Smooth muscle cell (in vitro differentiated cells): Measurements from ENCODE around the gene EPX. TPM values are rescaled to one million over a fixed set of nuclear protein-coding genes. Genes with fewer than 3 reads are reported as not detected.
"Not testable (repeated sequence)": the region's sequence is repeated elsewhere in the genome, so short reads cannot be mapped to it uniquely, and the experiment has no call there.

ENCODE experiments used
- DNase-seq: peaks from one replicate; lab custom pipeline; 2025; ENCODE audit not compliant: unreplicated experiment; lab: John Stamatoyannopoulos, UW
- H2AFZ ChIP-seq: fragments of 200-600 bp; sonication (generic); 2 replicates; pipeline ENCODE4 v1.6.0; 2016; ENCODE audit warnings: antibody characterized with exemption, low read depth, mild to moderate bottlenecking
- H3F3A ChIP-seq: fragments of 200-600 bp; sonication (generic); 2 replicates; pipeline ENCODE4 v1.6.0; 2017; ENCODE audit warnings: antibody characterized with exemption, low read depth
- H3K27ac ChIP-seq: fragments of 200-600 bp; sonication (generic); 2 replicates; pipeline ENCODE4 v1.5.1; 2016; ENCODE audit warnings: low read depth, mild to moderate bottlenecking
- H3K27me3 ChIP-seq: fragments of 200-600 bp; sonication (generic); 2 replicates; pipeline ENCODE4 v1.6.1; 2016; ENCODE audit warnings: low read depth, mild to moderate bottlenecking
- H3K36me3 ChIP-seq: fragments of 200-600 bp; sonication (generic); 2 replicates; pipeline ENCODE4 v1.5.1; 2016; ENCODE audit warnings: low read depth
- H3K4me1 ChIP-seq: fragments of 200-600 bp; sonication (generic); 2 replicates; pipeline ENCODE4 v1.5.1; 2016; ENCODE audit warnings: low read depth
- H3K4me2 ChIP-seq: fragments of 200-600 bp; sonication (generic); 2 replicates; pipeline ENCODE4 v1.6.0; 2016; ENCODE audit warnings: mild to moderate bottlenecking
- H3K4me3 ChIP-seq: fragments of 200-600 bp; sonication (generic); 2 replicates; pipeline ENCODE4 v1.5.1; 2016; ENCODE audit warnings: mild to moderate bottlenecking
- H3K79me2 ChIP-seq: fragments of 200-600 bp; sonication (generic); 2 replicates; pipeline ENCODE4 v1.6.0; 2016; ENCODE audit warnings: low read depth, mild to moderate bottlenecking
- H3K9ac ChIP-seq: fragments of 200-600 bp; sonication (generic); 2 replicates; pipeline ENCODE4 v1.6.0; 2016; ENCODE audit warnings: low read depth
- H3K9me3 ChIP-seq: fragments of 200-600 bp; sonication (generic); replicated peaks from 2 replicates; pipeline ENCODE4 v1.5.1; 2016; ENCODE audit warnings: low read depth
- H4K20me1 ChIP-seq: fragments of 200-600 bp; sonication (generic); 2 replicates; pipeline ENCODE4 v1.6.0; 2016; ENCODE audit warnings: low read depth
- WGBS: methylation state at CpG from one replicate; pipeline ENCODE4 v1.1.7; 2016; ENCODE audit warnings: low lambda C conversion rate; 5-methylcytosine and 5-hydroxymethylcytosine counted together
- polyA plus RNA-seq: library from polyadenylated mRNA; unstranded; fragments of >200 nt; fragmentation: Nextera tagmentation; extraction: Ambion mirVana; gene quantifications from 2 replicates; pipeline ENCODE4 v1.2.1, GENCODE V29; 2016
- total RNA-seq: library from RNA; depleted of rRNA; stranded (reverse); fragments of >200 nt; gene quantifications from 2 replicates; pipeline ENCODE4 v1.2.3, GENCODE V29; 2014
- TF ChIP-seq, protein P1 (sequence below): fragments of 200-600 bp; sonication (generic); IDR thresholded peaks from 2 replicates; pipeline ENCODE4 v1.5.1; 2017; ENCODE audit warnings: borderline replicate concordance, mild to moderate bottlenecking, antibody characterized with exemption; ENCODE audit not compliant: insufficient read depth, poor library complexity, severe bottlenecking

EPX gene, protein sequence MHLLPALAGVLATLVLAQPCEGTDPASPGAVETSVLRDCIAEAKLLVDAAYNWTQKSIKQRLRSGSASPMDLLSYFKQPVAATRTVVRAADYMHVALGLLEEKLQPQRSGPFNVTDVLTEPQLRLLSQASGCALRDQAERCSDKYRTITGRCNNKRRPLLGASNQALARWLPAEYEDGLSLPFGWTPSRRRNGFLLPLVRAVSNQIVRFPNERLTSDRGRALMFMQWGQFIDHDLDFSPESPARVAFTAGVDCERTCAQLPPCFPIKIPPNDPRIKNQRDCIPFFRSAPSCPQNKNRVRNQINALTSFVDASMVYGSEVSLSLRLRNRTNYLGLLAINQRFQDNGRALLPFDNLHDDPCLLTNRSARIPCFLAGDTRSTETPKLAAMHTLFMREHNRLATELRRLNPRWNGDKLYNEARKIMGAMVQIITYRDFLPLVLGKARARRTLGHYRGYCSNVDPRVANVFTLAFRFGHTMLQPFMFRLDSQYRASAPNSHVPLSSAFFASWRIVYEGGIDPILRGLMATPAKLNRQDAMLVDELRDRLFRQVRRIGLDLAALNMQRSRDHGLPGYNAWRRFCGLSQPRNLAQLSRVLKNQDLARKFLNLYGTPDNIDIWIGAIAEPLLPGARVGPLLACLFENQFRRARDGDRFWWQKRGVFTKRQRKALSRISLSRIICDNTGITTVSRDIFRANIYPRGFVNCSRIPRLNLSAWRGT
- total RNA-seq (not detected in 2 replicates), polyA plus RNA-seq (not detected in 2 replicates)

DNA sequence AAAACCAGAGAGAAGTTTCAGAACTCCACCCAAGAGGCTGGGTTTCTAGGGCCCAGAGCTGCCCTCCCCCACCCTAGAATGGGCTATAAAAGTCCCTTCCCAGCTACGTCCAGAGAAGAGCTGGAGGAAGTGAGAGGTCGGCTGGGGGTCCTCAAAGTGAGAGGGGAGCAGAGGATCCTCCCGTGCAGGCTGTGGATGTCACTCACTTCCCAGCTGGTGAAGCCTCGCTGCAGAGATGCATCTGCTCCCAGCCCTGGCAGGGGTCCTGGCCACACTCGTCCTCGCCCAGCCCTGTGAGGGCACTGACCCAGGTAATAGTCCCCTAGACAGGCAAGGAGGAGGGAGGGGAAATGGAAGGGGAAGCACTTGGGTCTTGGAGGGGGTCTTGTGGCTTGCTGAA lies at the start of gene EPX:
EPX (plus strand) TSS at position 115 of the 400 bp plus-strand sequence; CDS start at position 236, 121 bp downstream.
- peaks cover 8% of the 10 kb centered on the region for H3K27me3 ChIP-seq
- no peaks in the 10 kb centered on the region for H3F3A ChIP-seq
- H3K36me3 ChIP-seq, result no peaks in the 10 kb centered on the region
- TF ChIP-seq, protein P1, sequence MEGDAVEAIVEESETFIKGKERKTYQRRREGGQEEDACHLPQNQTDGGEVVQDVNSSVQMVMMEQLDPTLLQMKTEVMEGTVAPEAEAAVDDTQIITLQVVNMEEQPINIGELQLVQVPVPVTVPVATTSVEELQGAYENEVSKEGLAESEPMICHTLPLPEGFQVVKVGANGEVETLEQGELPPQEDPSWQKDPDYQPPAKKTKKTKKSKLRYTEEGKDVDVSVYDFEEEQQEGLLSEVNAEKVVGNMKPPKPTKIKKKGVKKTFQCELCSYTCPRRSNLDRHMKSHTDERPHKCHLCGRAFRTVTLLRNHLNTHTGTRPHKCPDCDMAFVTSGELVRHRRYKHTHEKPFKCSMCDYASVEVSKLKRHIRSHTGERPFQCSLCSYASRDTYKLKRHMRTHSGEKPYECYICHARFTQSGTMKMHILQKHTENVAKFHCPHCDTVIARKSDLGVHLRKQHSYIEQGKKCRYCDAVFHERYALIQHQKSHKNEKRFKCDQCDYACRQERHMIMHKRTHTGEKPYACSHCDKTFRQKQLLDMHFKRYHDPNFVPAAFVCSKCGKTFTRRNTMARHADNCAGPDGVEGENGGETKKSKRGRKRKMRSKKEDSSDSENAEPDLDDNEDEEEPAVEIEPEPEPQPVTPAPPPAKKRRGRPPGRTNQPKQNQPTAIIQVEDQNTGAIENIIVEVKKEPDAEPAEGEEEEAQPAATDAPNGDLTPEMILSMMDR, result no peak
- H3K4me1 ChIP-seq, result no peaks in the 10 kb centered on the region
- H3K4me3 ChIP-seq, result no peak within 1 kb of the TSS
- H4K20me1 ChIP-seq, result no peaks in the 10 kb centered on the region
- no peak within 1 kb of the TSS for H3K9ac ChIP-seq
- no peak within 1 kb of the TSS for H2AFZ ChIP-seq
- WGBS, result 68% methylated on average over 6 of the region's 6 CpGs
- no peaks in the 10 kb centered on the region for H3K9me3 ChIP-seq
- no peaks in the 10 kb centered on the region for H3K79me2 ChIP-seq
- no peak within 1 kb of the TSS for H3K4me2 ChIP-seq
- no peak within 1 kb of the TSS for H3K27ac ChIP-seq
- no peak for DNase-seq

DNA sequence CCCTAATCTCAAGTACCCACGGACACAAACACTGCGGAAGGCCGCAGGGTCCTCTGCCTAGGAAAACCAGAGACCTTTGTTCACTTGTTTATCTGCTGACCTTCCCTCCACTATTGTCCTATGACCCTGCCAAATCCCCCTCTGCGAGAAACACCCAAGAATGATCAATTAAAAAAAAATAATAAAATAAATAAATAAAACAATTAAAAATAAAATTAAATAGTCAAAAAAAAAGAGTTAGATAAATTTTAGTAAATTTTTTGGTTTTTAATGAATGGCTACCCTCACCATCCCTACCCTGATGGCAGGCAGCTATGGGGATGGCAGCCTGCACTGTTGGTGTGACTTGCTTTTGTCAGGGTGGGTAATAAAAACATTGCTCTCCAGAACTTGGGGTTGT lies 49.2 kb upstream of the EPX start:
- H4K20me1 ChIP-seq, H2AFZ ChIP-seq, H3K4me3 ChIP-seq, H3K36me3 ChIP-seq, H3K79me2 ChIP-seq, H3K9me3 ChIP-seq, DNase-seq, H3K27ac ChIP-seq, H3K4me1 ChIP-seq, H3K9ac ChIP-seq, H3F3A ChIP-seq, H3K4me2 ChIP-seq: not testable (repeated sequence)
- WGBS, result 88% methylated on average over 4 of the region's 4 CpGs
- peaks cover 14% of the 10 kb centered on the region for H3K27me3 ChIP-seq

DNA sequence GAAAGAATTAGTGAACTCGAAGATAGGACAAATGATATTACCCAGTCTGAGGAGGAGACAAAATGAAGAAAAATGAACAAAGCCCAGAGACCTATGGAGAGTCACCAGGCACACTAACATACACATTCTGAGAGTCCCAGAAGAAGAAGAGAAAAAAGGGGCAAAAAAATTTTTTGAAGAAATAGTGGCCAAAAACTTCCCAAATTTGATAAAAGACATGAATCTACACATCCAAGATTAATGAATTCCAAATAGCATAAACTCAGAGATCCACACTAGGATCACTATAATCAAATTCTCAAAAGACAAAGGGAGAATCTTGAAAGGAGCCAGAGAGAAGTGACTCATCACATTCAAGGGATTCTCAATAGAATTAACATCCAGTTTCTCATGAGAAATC lies 47.7 kb upstream of the EPX start:
- no peak overlapping the region for H2AFZ ChIP-seq
- no peaks in the 10 kb centered on the region for H3K9me3 ChIP-seq
- TF ChIP-seq, protein P1, result no peak
- H3K79me2 ChIP-seq, result no peaks in the 10 kb centered on the region
- WGBS, result 79% methylated on average over 1 of the region's 1 CpG
- H3K9ac ChIP-seq, result no peak overlapping the region
- no peak overlapping the region for H3K27ac ChIP-seq
- H3K4me1 ChIP-seq, result no peaks in the 10 kb centered on the region
- H3K4me2 ChIP-seq, result no peak overlapping the region
- H3K36me3 ChIP-seq, result no peaks in the 10 kb centered on the region
- no peaks in the 10 kb centered on the region for H3F3A ChIP-seq
- H4K20me1 ChIP-seq, result no peaks in the 10 kb centered on the region
- no peak overlapping the region for H3K4me3 ChIP-seq
- DNase-seq, result no peak
- peaks cover 28% of the 10 kb centered on the region for H3K27me3 ChIP-seq

DNA sequence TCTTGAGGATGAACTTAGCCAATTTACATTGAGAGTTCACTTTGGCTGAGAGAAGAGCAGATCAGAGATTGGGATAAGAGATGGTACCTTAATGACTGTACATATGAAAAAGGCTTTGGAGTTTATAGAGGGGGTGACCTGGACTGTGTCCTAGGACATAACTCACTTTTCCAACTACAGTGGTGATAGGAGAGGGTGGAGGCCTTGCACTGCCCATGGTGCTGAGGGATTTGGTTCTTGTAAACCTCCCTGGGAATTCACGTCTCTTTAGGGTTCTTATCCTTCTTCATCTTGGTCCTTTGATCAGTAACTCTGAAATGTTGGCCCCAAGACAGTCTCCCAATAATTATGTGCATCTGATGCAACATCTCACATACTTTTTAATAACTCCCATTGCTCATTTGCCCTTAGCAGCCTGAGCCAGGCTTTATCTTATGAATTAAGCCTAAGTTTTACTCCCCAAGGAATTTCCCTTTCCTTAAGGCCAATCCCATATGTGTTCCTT lies 44.5 kb upstream of the EPX start, which contains the start of gene OR4D1:
OR4D1 (plus strand) TSS at position 455 of the 505 bp plus-strand sequence. CDS start 6,770 bp downstream, outside the sequence.
- Histone ChIP-seq H3K9ac (no peak within 1 kb of the TSS), H3F3A (no peaks in the 10 kb centered on the region), H3K27ac (no peak within 1 kb of the TSS), H3K36me3 (no peaks in the 10 kb centered on the region), H3K4me2 (no peak within 1 kb of the TSS), H4K20me1 (no peaks in the 10 kb centered on the region), H2AFZ (no peak within 1 kb of the TSS), H3K79me2 (no peaks in the 10 kb centered on the region), H3K9me3 (no peaks in the 10 kb centered on the region), H3K4me3 (no peak within 1 kb of the TSS), H3K27me3 (peaks cover 55% of the 10 kb centered on the region), H3K4me1 (no peaks in the 10 kb centered on the region)
- WGBS, result 71% methylated on average over 1 of the region's 1 CpG
- TF ChIP-seq, protein P1, result no peak
- DNase-seq, result no peak
